Neutrophil (primary cell): ENCODE results near the gene THSD7B.

ENCODE experiments used
- H3K27ac ChIP-seq: fragments of 200-600 bp; sonication (generic); 2 replicates; pipeline ENCODE4 v1.5.1; 2016; ENCODE audit warnings: mild to moderate bottlenecking, moderate library complexity
- H3K27me3 ChIP-seq: fragments of 200-600 bp; sonication (generic); 2 replicates; pipeline ENCODE4 v1.6.0; 2016; ENCODE audit warnings: mild to moderate bottlenecking
- H3K36me3 ChIP-seq: fragments of 200-600 bp; sonication (generic); 2 replicates; pipeline ENCODE4 v1.5.1; 2017
- H3K4me1 ChIP-seq, 2 experiments: fragments of 200-600 bp in 1 of 2; sonication (generic) in 1 of 2; 1 replicate in 1 of 2; 2 replicates in 1 of 2; pipeline versions ENCODE4 v1.5.1 to v1.6.1; 2013 to 2016; ENCODE audit warnings: low read depth in 1 of 2, low read length in 1 of 2, mild to moderate bottlenecking in 1 of 2, moderate library complexity in 1 of 2; ENCODE audit not compliant: control insufficient read depth in 1 of 2, insufficient read depth in 1 of 2
- H3K4me3 ChIP-seq, 2 experiments: fragments of 200-600 bp in 1 of 2; sonication (generic) in 1 of 2; 1 replicate in 1 of 2; 2 replicates in 1 of 2; pipeline ENCODE4 v1.5.1; 2013 to 2016; ENCODE audit warnings: low read depth in 1 of 2, low read length in 1 of 2, mild to moderate bottlenecking in 1 of 2, moderate library complexity in 1 of 2
- H3K9me3 ChIP-seq: fragments of 200-600 bp; sonication (generic); 2 replicates; pipeline ENCODE4 v1.5.1; 2016
- CTCF ChIP-seq: fragments of 200-600 bp; sonication (generic); IDR thresholded peaks from 2 replicates; pipeline ENCODE4 v1.5.1; 2016; ENCODE audit warnings: antibody characterized with exemption

THSD7B gene

GRCh38 chr2:137405496-137405895 is 640.2 kb downstream of the THSD7B start:
- Histone ChIP-seq H3K36me3 (no peaks in the 10 kb centered on the region), H3K27me3 (no peaks in the 10 kb centered on the region), H3K27ac (no peak overlapping the region), H3K4me1 (no peaks in the 10 kb centered on the region), H3K9me3 (no peaks in the 10 kb centered on the region), H3K4me3 (no peak overlapping the region)
- no peak for TF ChIP-seq CTCF

GRCh38 chr2:137411585-137411984 is 646.2 kb downstream of the THSD7B start:
- Histone ChIP-seq H3K27me3 (no peaks in the 10 kb centered on the region), H3K36me3 (no peaks in the 10 kb centered on the region), H3K4me3 (no peak overlapping the region), H3K9me3 (no peaks in the 10 kb centered on the region), H3K4me1 (no peaks in the 10 kb centered on the region), H3K27ac (no peak overlapping the region)
- no peak for TF ChIP-seq CTCF

GRCh38 chr2:137420744-137421143 is 655.4 kb downstream of the THSD7B start:
- Histone ChIP-seq H3K4me1 (no peaks in the 10 kb centered on the region), H3K27ac (no peak overlapping the region), H3K27me3 (no peaks in the 10 kb centered on the region), H3K9me3 (no peaks in the 10 kb centered on the region), H3K4me3 (no peak overlapping the region), H3K36me3 (no peaks in the 10 kb centered on the region)
- no peak for TF ChIP-seq CTCF

GRCh38 chr2:137435162-137435561 is 669.8 kb downstream of the THSD7B start:
- Histone ChIP-seq H3K27ac (no peak overlapping the region), H3K36me3 (no peaks in the 10 kb centered on the region), H3K27me3 (no peaks in the 10 kb centered on the region), H3K4me3 (no peak overlapping the region), H3K4me1 (no peaks in the 10 kb centered on the region), H3K9me3 (no peaks in the 10 kb centered on the region)
- TF ChIP-seq CTCF, result no peak

GRCh38 chr2:137437386-137437785 is 672.0 kb downstream of the THSD7B start:
- H3K27ac ChIP-seq, result no peak overlapping the region
- no peaks in the 10 kb centered on the region for H3K36me3 ChIP-seq
- H3K27me3 ChIP-seq, result no peaks in the 10 kb centered on the region
- H3K4me1 ChIP-seq, result no peaks in the 10 kb centered on the region
- no peak overlapping the region for H3K4me3 ChIP-seq
- no peak for TF ChIP-seq CTCF
- no peaks in the 10 kb centered on the region for H3K9me3 ChIP-seq

GRCh38 chr2:137444970-137445369 is 679.6 kb downstream of the THSD7B start:
- no peak overlapping the region for H3K27ac ChIP-seq
- H3K27me3 ChIP-seq, result no peaks in the 10 kb centered on the region
- H3K36me3 ChIP-seq, result no peaks in the 10 kb centered on the region
- no peaks in the 10 kb centered on the region for H3K4me1 ChIP-seq
- no peak overlapping the region for H3K4me3 ChIP-seq
- TF ChIP-seq CTCF, result no peak
- no peaks in the 10 kb centered on the region for H3K9me3 ChIP-seq
